Colonic mucosa (tissue), 4 donors: ENCODE results near the gene TAF11L11. TPM values are rescaled to one million over a fixed set of nuclear protein-coding genes. Genes with fewer than 3 reads are reported as not detected.
"Not testable (repeated sequence)": the region's sequence is repeated elsewhere in the genome, so short reads cannot be mapped to it uniquely, and the experiment has no call there.

Source experiments
- DNase-seq: peaks from one replicate; pipeline ENCODE4 v3.0.0-alpha.2; 2020
- H3K27ac ChIP-seq: fragments of 200-600 bp; one replicate; pipeline ENCODE4 v1.8.0; 2021
- H3K27me3 ChIP-seq: fragments of 200-600 bp; one replicate; pipeline ENCODE4 v1.8.0; 2021
- H3K36me3 ChIP-seq: fragments of 200-600 bp; one replicate; pipeline ENCODE4 v1.8.0; 2021
- H3K4me1 ChIP-seq: fragments of 200-600 bp; one replicate; pipeline ENCODE4 v1.8.0; 2021; ENCODE audit warnings: mild to moderate bottlenecking
- H3K4me3 ChIP-seq: fragments of 200-600 bp; one replicate; pipeline ENCODE4 v1.8.0; 2021
- H3K9ac ChIP-seq, 2 donors: one replicate each; pipeline ENCODE4 v1.7.0; 2013; ENCODE audit warnings: control low read depth in 2 of 2, low read depth in 2 of 2, low read length in 2 of 2
- H3K9me3 ChIP-seq: fragments of 200-600 bp; one replicate; pipeline ENCODE4 v1.8.0; 2021
- CTCF ChIP-seq: fragments of 200-600 bp; IDR thresholded peaks from one replicate; pipeline ENCODE4 v1.8.0; 2022; ENCODE audit warnings: antibody characterized with exemption, mild to moderate bottlenecking
- intact Hi-C: fragments of 100-400 bp; cut with DNase I; formaldehyde crosslinking; loops from one replicate; pipeline ENCODE4 v1.14.1; 2022
- total RNA-seq, 2 donors: library from RNA; stranded (reverse); fragmentation: NEBNext Ultra II Directional in 1 of 2; extraction: Animal tissue kit (Norgen Biotek cat#: 25700) in 1 of 2; gene quantifications; one replicate each; pipeline ENCODE4 v1.2.1, GENCODE V29; 2021
- donor health status: healthy.
- donor health status: DM: no; HTN: no; CAD: no.
- donor health status: DM: no; HTN: no; CAD: no.

Gene TAF11L11
- total RNA-seq: not detected

- intact Hi-C loops: not testable (repeated sequence)
Observed at GRCh38 chr5:17603880-17604279, at the start of gene TAF11L11. Gene TAF11L11 (plus strand): TSS chr5:17604183.

GRCh38 chr5:17585658-17586057, 18.3 kb upstream of the TAF11L11 start, which contains the start of gene TAF11L7:
Gene TAF11L7 (minus strand): TSS chr5:17585758.
- H3K9me3 ChIP-seq, H3K4me1 ChIP-seq, H3K27me3 ChIP-seq, DNase-seq, H3K36me3 ChIP-seq, H3K4me3 ChIP-seq, H3K27ac ChIP-seq, H3K9ac ChIP-seq, intact Hi-C loops: not testable (repeated sequence)

More at GRCh38 chr5:17603880-17604279, at the start of gene TAF11L11:
- H3K36me3 ChIP-seq, H3K27me3 ChIP-seq, H3K9me3 ChIP-seq, DNase-seq, H3K4me3 ChIP-seq, H3K27ac ChIP-seq, H3K9ac ChIP-seq, H3K4me1 ChIP-seq: not testable (repeated sequence)

DNA sequence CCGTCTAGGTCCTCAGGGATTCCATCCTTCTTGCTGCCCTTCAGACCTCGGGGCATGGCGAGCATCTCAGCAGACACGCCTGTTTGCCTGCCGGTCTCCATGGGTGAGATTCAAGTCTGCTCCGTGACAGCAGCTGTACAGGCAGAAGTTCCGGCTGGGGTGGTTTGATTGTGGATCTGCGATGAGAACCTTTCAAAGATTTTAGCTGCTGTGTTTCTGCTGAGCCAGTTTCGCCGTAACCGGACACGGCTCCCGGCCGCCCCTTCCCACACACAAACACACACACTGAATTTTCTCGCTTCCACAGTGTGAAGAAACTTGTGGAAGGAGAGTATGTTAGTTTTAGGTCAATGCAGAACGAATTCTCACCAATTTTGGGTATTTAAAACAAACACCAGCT, 13.1 kb upstream of the TAF11L11 start, which contains the start of gene TAF11L8:
Gene TAF11L8 (minus strand): TSS at position 101 of the 400 bp plus-strand sequence.
- H3K4me1 ChIP-seq, H3K9me3 ChIP-seq, H3K27me3 ChIP-seq, H3K36me3 ChIP-seq, DNase-seq, intact Hi-C loops, H3K4me3 ChIP-seq, H3K27ac ChIP-seq, H3K9ac ChIP-seq: not testable (repeated sequence)

- H3K4me1 ChIP-seq, DNase-seq, H3K27ac ChIP-seq, H3K9ac ChIP-seq, H3K9me3 ChIP-seq, H3K4me3 ChIP-seq, H3K27me3 ChIP-seq, H3K36me3 ChIP-seq, intact Hi-C loops: not testable (repeated sequence)
Observed at GRCh38 chr5:17594255-17594654, 9.7 kb upstream of the TAF11L11 start, which contains the start of gene TAF11L9. Gene TAF11L9 (minus strand): TSS chr5:17594394.

DNA sequence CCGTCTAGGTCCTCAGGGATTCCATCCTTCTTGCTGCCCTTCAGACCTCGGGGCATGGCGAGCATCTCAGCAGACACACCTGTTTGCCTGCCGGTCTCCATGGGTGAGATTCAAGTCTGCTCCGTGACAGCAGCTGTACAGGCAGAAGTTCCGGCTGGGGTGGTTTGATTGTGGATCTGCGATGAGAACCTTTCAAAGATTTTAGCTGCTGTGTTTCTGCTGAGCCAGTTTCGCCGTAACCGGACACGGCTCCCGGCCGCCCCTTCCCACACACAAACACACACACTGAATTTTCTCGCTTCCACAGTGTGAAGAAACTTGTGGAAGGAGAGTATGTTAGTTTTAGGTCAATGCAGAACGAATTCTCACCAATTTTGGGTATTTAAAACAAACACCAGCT, 6.3 kb upstream of the TAF11L11 start, which contains the start of gene TAF11L10:
Gene TAF11L10 (minus strand): TSS at position 101 of the 400 bp plus-strand sequence.
- H3K9me3 ChIP-seq, H3K27ac ChIP-seq, intact Hi-C loops, DNase-seq, H3K4me3 ChIP-seq, H3K9ac ChIP-seq, H3K4me1 ChIP-seq, H3K27me3 ChIP-seq, H3K36me3 ChIP-seq: not testable (repeated sequence)

DNA sequence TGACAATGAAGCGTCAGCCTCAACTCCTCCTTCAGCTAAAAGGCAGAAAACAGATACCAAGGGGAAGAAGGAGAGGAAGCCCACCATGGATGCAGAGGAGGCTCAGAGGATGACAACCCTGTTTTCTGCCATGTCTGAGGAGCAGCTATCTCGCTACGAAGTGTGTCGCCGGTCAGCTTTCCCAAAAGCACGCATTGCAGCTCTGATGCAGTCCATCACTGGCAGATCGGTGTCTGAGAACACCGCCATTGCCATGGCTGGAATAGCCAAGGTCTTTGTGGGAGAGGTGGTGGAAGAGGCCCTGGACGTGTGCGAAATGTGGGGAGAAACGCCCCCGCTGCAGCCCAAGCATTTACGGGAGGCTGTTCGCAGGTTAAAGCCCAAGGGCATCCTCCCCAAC, 968 bp downstream of the TAF11L11 start:
- H3K4me1 ChIP-seq: no peaks in the 10 kb centered on the region
- no peaks in the 10 kb centered on the region for H3K27me3 ChIP-seq
- TF ChIP-seq CTCF: no peak
- no peak overlapping the region for H3K9ac ChIP-seq
- H3K9me3 ChIP-seq: no peaks in the 10 kb centered on the region
- no peak overlapping the region for H3K27ac ChIP-seq
- DNase-seq: no peak
- intact Hi-C loops: no loop called here
- H3K36me3 ChIP-seq: no peaks in the 10 kb centered on the region
- no peak overlapping the region for H3K4me3 ChIP-seq

- H3K27ac ChIP-seq, H3K9ac ChIP-seq, DNase-seq, intact Hi-C loops, H3K4me3 ChIP-seq, H3K4me1 ChIP-seq, H3K36me3 ChIP-seq, H3K9me3 ChIP-seq, H3K27me3 ChIP-seq: not testable (repeated sequence)
Observed at GRCh38 chr5:17607461-17607860, 3.5 kb downstream of the TAF11L11 start.

DNA sequence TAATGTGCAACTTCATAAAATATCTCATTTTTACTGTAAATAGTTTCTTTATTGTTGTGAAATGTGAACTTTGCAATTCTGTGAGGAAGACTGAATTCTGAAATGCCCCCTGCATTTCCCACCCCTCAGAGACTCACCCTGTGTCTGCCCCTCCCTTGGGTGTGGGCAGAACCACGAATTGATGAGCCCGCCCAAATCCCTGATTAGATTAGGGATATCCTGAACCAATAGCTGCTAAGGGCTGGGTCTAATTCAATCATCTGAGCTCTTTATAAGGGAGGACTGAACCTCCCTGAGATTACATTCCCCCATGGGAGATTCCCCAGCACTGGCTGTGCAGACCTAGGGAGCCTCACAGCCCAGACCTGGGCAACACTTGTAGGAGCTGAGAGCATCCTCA, 6.1 kb downstream of the TAF11L11 start, which contains the start of gene TAF11L12:
Gene TAF11L12 (plus strand): TSS at position 301 of the 400 bp plus-strand sequence.
- H3K27me3 ChIP-seq, H3K9me3 ChIP-seq, DNase-seq, intact Hi-C loops, H3K36me3 ChIP-seq, H3K9ac ChIP-seq, H3K27ac ChIP-seq, H3K4me3 ChIP-seq, H3K4me1 ChIP-seq: not testable (repeated sequence)

- Histone ChIP-seq H3K4me3 (no peak overlapping the region), H3K27me3 (no peaks in the 10 kb centered on the region), H3K36me3 (no peaks in the 10 kb centered on the region), H3K4me1 (no peaks in the 10 kb centered on the region), H3K9me3 (no peaks in the 10 kb centered on the region), H3K27ac (no peak overlapping the region), H3K9ac (no peak overlapping the region)
- no peak for DNase-seq
- intact Hi-C loops: no loop called here
- TF ChIP-seq CTCF: no peak
Observed at GRCh38 chr5:17614872-17615605, 11.1 kb downstream of the TAF11L11 start.
